PC-9 (cell line): ENCODE results near the gene VAV3.

Experiments used
- CTCF ChIP-seq: fragments of 200-600 bp; sonication (generic); conservative IDR thresholded peaks from 2 replicates; pipeline ENCODE4 v1.6.1; 2017; ENCODE audit warnings: mixed run types, antibody characterized with exemption, mild to moderate bottlenecking, moderate library complexity
- EZH2 ChIP-seq: fragments of 200-600 bp; sonication (generic); IDR thresholded peaks from 2 replicates; pipeline ENCODE4 v1.8.0; 2017; ENCODE audit warnings: antibody characterized with exemption, low read depth

DNA sequence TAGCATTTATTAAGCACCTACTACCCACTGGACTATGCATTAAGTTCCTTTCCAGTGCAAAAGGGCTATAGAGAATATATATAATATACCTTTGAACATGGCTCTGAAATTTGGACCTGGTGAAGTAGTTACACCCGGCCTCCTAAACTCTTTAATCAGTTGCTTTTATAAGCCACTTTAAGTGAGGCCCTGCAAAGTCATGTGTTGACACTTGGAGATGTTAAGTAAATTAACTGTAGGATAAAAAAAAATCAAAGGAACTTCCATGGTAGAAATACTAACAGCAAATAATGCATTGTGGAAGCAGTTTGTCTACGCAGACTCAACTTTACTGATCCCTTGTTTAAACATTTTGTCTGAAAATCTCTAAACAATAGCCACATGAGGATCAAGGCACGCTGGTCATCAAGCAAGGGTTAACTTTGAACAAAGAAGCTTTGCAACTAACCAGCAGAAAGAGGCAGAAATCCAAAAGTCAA, 283.9 kb downstream of the VAV3 start:
- TF ChIP-seq EZH2 (no peak), CTCF (no peak)
